ACC112 (cell line): Measurements from ENCODE around the gene HIPK3.
"Not testable (repeated sequence)": the region's sequence is repeated elsewhere in the genome, so short reads cannot be mapped to it uniquely, and the experiment has no call there.

ENCODE experiments used
- H2AFZ ChIP-seq: fragments of 200-600 bp; sonication (generic); one replicate; pipeline ENCODE4 v1.6.0; 2017; ENCODE audit warnings: antibody characterized with exemption, low read length; ENCODE audit not compliant: unreplicated experiment
- H3K27ac ChIP-seq: fragments of 200-600 bp; sonication (generic); 2 replicates; pipeline ENCODE4 v1.5.1; 2014; ENCODE audit warnings: low read depth, mild to moderate bottlenecking, antibody characterized with exemption, low read length, moderate library complexity
- H3K27me3 ChIP-seq: fragments of 200-600 bp; sonication (generic); 2 replicates; pipeline ENCODE4 v1.6.1; 2014; ENCODE audit warnings: mild to moderate bottlenecking, antibody characterized with exemption, low read length, moderate library complexity, mixed read lengths; ENCODE audit not compliant: insufficient read depth
- H3K36me3 ChIP-seq: fragments of 200-600 bp; sonication (generic); 2 replicates; pipeline ENCODE4 v1.6.1; 2016; ENCODE audit warnings: mild to moderate bottlenecking, antibody characterized with exemption, low read length, moderate library complexity, mixed read lengths; ENCODE audit not compliant: insufficient read depth
- H3K4me1 ChIP-seq: fragments of 200-600 bp; sonication (generic); one replicate; pipeline ENCODE4 v1.6.1; 2016; ENCODE audit warnings: low read length, mixed read lengths; ENCODE audit not compliant: insufficient read depth, unreplicated experiment, control insufficient read depth
- H3K4me3 ChIP-seq: fragments of 200-600 bp; sonication (generic); 2 replicates; pipeline ENCODE4 v1.5.1; 2014; ENCODE audit warnings: mild to moderate bottlenecking, low read depth, low read length
- H3K79me2 ChIP-seq: fragments of 200-600 bp; sonication (generic); one replicate; pipeline ENCODE4 v1.6.0; 2016; ENCODE audit warnings: low read length; ENCODE audit not compliant: control insufficient read depth, unreplicated experiment, insufficient read depth

HIPK3 gene

GRCh38 chr11:33257160-33257896, at the start of gene HIPK3:
HIPK3 (plus strand) TSS chr11:33257381.
- H3K36me3 ChIP-seq, result no peaks in the 10 kb centered on the region
- peaks cover 42% of the 10 kb centered on the region for H3K79me2 ChIP-seq
- H3K4me3 ChIP-seq, result peak within 1 kb of the TSS; percentile 91
- H3K27me3 ChIP-seq, result no peaks in the 10 kb centered on the region
- H2AFZ ChIP-seq, result peak within 1 kb of the TSS; percentile 76
- peak within 1 kb of the TSS; percentile 99 for H3K27ac ChIP-seq
- peaks cover 19% of the 10 kb centered on the region for H3K4me1 ChIP-seq

DNA sequence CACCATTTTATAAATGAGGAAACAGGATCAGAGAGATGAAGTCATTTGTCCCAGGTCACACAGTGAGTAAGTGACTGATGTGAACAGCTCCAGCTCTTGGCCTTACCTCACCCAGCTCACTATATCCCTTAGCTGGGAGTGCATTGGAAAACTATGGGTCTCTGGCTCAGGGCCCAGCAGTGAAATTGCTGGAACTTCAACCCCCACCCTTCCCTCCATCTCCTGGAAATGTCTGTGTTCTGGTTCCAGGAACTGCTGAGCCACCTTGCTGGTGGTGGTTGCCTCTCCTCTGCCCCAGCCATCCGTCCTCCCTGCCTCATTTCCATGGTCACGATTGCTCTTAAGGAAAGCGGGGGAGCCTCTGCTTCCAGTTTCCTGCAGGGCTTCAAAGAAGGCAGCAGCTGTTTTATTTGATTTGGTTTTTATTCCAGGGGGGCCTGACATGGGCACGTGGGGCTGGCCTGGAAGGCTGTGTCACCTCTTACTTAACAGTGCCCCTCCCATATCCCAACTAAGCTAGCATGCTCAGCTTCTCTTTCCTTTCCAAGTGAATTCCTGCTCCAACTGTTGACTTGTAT, 49.7 kb upstream of the HIPK3 start:
- no peak overlapping the region for H2AFZ ChIP-seq
- no peak overlapping the region for H3K27ac ChIP-seq
- no peak overlapping the region for H3K4me3 ChIP-seq
- no peaks in the 10 kb centered on the region for H3K27me3 ChIP-seq
- H3K4me1 ChIP-seq, result no peaks in the 10 kb centered on the region
- H3K79me2 ChIP-seq, result no peaks in the 10 kb centered on the region
- no peaks in the 10 kb centered on the region for H3K36me3 ChIP-seq

GRCh38 chr11:33208150-33208549, 49.0 kb upstream of the HIPK3 start:
- H3K4me3 ChIP-seq, result no peak overlapping the region
- no peaks in the 10 kb centered on the region for H3K4me1 ChIP-seq
- no peaks in the 10 kb centered on the region for H3K27me3 ChIP-seq
- H3K27ac ChIP-seq, result no peak overlapping the region
- H3K36me3 ChIP-seq, result no peaks in the 10 kb centered on the region
- H3K79me2 ChIP-seq, result no peaks in the 10 kb centered on the region
- no peak overlapping the region for H2AFZ ChIP-seq

- Histone ChIP-seq H3K27ac (no peak overlapping the region), H2AFZ (no peak overlapping the region), H3K27me3 (no peaks in the 10 kb centered on the region), H3K4me3 (no peak overlapping the region), H3K4me1 (no peaks in the 10 kb centered on the region), H3K79me2 (no peaks in the 10 kb centered on the region), H3K36me3 (no peaks in the 10 kb centered on the region)
These were observed 46.0 kb upstream of the HIPK3 start for GRCh38 chr11:33211153-33211552.

GRCh38 chr11:33211580-33211979, 45.6 kb upstream of the HIPK3 start:
- Histone ChIP-seq H3K4me3 (no peak overlapping the region), H3K27me3 (no peaks in the 10 kb centered on the region), H3K36me3 (no peaks in the 10 kb centered on the region), H3K27ac (no peak overlapping the region), H3K79me2 (no peaks in the 10 kb centered on the region), H3K4me1 (no peaks in the 10 kb centered on the region), H2AFZ (no peak overlapping the region)

DNA sequence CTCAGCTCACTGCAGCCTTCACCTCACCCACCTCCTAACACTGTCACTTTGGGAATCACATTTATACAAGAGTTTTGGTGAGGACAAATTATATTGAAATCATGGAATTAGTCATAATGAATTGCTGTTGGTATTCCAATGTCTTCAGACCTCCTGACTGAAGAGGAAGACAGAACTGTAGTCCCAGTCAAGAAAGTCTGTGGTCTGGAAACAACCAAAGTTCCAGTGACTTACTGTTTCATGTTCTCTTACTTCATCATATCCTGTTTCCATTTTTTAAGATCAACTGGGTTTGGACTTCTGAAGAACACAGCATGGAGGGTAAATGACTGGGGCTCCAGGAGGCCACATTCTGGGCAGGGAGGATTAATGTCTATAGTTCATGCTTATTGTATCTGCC, 43.0 kb upstream of the HIPK3 start:
- no peaks in the 10 kb centered on the region for H3K4me1 ChIP-seq
- no peak overlapping the region for H3K27ac ChIP-seq
- H2AFZ ChIP-seq, result no peak overlapping the region
- no peaks in the 10 kb centered on the region for H3K36me3 ChIP-seq
- no peaks in the 10 kb centered on the region for H3K79me2 ChIP-seq
- no peaks in the 10 kb centered on the region for H3K27me3 ChIP-seq
- no peak overlapping the region for H3K4me3 ChIP-seq

DNA sequence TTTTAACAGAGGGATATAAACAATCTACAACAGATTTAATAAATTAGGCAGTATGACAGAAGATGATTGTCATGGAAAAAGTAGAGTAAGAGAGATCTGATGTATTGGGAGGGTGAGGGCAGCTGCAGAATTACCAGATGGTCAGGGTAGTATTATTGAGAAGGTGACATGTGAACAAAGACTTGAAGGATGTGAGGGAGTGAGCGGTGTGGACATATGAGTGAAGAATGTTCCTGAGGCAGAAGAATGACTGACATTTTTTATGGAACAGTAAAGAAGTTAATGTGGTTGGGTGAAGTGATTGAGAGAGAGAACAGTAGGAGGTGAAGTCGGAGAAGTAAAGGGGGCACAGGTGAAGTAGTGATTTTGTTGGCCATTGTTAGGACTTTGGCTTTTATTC, 42.4 kb upstream of the HIPK3 start:
- Histone ChIP-seq H3K4me3 (no peak overlapping the region), H3K27ac (no peak overlapping the region), H3K4me1 (no peaks in the 10 kb centered on the region), H3K27me3 (no peaks in the 10 kb centered on the region), H2AFZ (no peak overlapping the region), H3K79me2 (no peaks in the 10 kb centered on the region), H3K36me3 (no peaks in the 10 kb centered on the region)

DNA sequence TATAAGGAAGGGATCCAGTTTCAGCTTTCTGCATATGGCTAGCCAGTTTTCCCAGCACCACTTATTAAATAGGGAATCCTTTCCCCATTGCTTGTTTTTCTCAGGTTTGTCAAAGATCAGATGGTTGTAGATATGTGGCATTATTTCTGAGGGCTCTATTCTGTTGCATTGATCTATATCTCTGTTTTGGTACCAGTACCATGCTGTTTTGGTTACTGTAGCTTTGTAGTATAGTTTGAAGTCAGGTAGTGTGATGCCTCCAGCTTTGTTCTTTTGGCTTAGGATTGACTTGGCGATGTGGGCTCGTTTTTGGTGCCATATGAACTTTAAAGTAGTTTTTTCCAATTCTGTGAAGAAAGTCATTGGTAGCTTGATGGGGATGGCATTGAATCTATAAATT, 40.5 kb upstream of the HIPK3 start:
- not testable (repeated sequence) for H3K27me3 ChIP-seq, H3K27ac ChIP-seq, H3K4me1 ChIP-seq

GRCh38 chr11:33222052-33222750, 35.0 kb upstream of the HIPK3 start:
- no peak overlapping the region for H3K27ac ChIP-seq
- no peaks in the 10 kb centered on the region for H3K27me3 ChIP-seq
- H3K4me3 ChIP-seq, result no peak overlapping the region
- H3K4me1 ChIP-seq, result peaks cover under 1% of the 10 kb centered on the region
- H2AFZ ChIP-seq, result no peak overlapping the region
- H3K36me3 ChIP-seq, result no peaks in the 10 kb centered on the region
- no peaks in the 10 kb centered on the region for H3K79me2 ChIP-seq

More for the DNA sequence above, 40.5 kb upstream of the HIPK3 start:
- not testable (repeated sequence) for H3K36me3 ChIP-seq, H3K79me2 ChIP-seq, H2AFZ ChIP-seq, H3K4me3 ChIP-seq

DNA sequence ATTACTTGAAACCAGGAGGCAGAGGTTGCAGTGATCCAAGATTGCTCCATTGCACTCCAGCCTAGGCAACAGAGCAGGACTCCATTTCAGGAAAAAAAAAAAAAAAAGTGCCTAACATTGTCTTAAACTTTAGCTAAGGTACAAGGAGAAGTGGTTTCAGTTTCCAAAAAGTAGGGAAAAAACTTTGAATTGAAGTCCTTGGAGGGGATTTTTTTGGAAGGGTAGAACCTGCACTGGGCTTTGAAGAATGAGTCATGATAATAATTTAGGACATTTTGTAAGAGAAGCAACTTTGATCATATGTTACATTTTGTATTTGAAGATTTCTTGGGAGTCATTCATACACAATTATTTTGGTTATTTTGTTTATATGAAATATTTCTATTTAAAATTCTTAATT, 31.8 kb upstream of the HIPK3 start:
- Histone ChIP-seq H3K4me1 (peaks cover 9% of the 10 kb centered on the region), H3K36me3 (no peaks in the 10 kb centered on the region), H3K4me3 (no peak overlapping the region), H3K27me3 (no peaks in the 10 kb centered on the region), H3K79me2 (no peaks in the 10 kb centered on the region), H3K27ac (no peak overlapping the region), H2AFZ (no peak overlapping the region)
